ENCODE measurements around the gene MPHOSPH6. TPM values are rescaled to one million over a fixed set of nuclear protein-coding genes. Genes with fewer than 3 reads are reported as not detected.
"Not testable (repeated sequence)": the region's sequence is repeated elsewhere in the genome, so short reads cannot be mapped to it uniquely, and the experiment has no call there.

Gene MPHOSPH6
- total and polyA plus RNA-seq, 2 experiments from 2014 or later: 9.3 to 26.2 TPM

- TF ChIP-seq CTCF (IDR thresholded peaks at IDR 0.05; ENCODE audit: low read depth, low read length): no peak
Observed at GRCh38 chr16:82147546-82147945, 22.5 kb downstream of the MPHOSPH6 start.

GRCh38 chr16:82146957-82147356, 23.1 kb downstream of the MPHOSPH6 start:
- peaks cover 14% of the 10 kb centered on the region for H3K36me3 ChIP-seq
- peaks cover 2% of the 10 kb centered on the region for H3K4me1 ChIP-seq (ENCODE audit: low read depth)
- no peak for DNase-seq (ENCODE audit: low read depth in 1 of 2, low spot score in 1 of 2)
- no peaks in the 10 kb centered on the region for H3K9me3 ChIP-seq (ENCODE audit: low read depth)
- no peak overlapping the region for H3K4me3 ChIP-seq
- no peak overlapping the region for H3K27ac ChIP-seq
- no peaks in the 10 kb centered on the region for H3K27me3 ChIP-seq
- no peak for TF ChIP-seq CTCF (IDR thresholded peaks at IDR 0.05; ENCODE audit: low read depth, low read length)

More at GRCh38 chr16:82147546-82147945, 22.5 kb downstream of the MPHOSPH6 start:
- peaks cover 7% of the 10 kb centered on the region for H3K4me1 ChIP-seq (ENCODE audit: low read depth)
- H3K36me3 ChIP-seq: peaks cover 14% of the 10 kb centered on the region
- no peak overlapping the region for H3K27ac ChIP-seq
- DNase-seq (ENCODE audit: low read depth in 1 of 2, low spot score in 1 of 2): no peak
- no peaks in the 10 kb centered on the region for H3K27me3 ChIP-seq
- H3K4me3 ChIP-seq: no peak overlapping the region
- H3K9me3 ChIP-seq (ENCODE audit: low read depth): no peaks in the 10 kb centered on the region

- no peaks in the 10 kb centered on the region for H3K9me3 ChIP-seq (ENCODE audit: low read depth)
- peaks cover 14% of the 10 kb centered on the region for H3K36me3 ChIP-seq
- no peak overlapping the region for H3K4me3 ChIP-seq
- H3K27me3 ChIP-seq: no peaks in the 10 kb centered on the region
- no peaks in the 10 kb centered on the region for H3K4me1 ChIP-seq (ENCODE audit: low read depth)
- H3K27ac ChIP-seq: no peak overlapping the region
- DNase-seq (ENCODE audit: low read depth in 1 of 2, low spot score in 1 of 2): no peak
- TF ChIP-seq CTCF (IDR thresholded peaks at IDR 0.05; ENCODE audit: low read depth, low read length): no peak
Observed at GRCh38 chr16:82146556-82146955, 23.5 kb downstream of the MPHOSPH6 start.

GRCh38 chr16:82139286-82139571, 30.8 kb downstream of the MPHOSPH6 start:
- H3K36me3 ChIP-seq; H3K4me1 ChIP-seq (ENCODE audit: low read depth); H3K27me3 ChIP-seq; H3K9me3 ChIP-seq (ENCODE audit: low read depth); DNase-seq (ENCODE audit: low read depth in 1 of 2, low spot score in 1 of 2); H3K27ac ChIP-seq: not testable (repeated sequence)
- H3K4me3 ChIP-seq: peak overlapping the region; percentile 18

- H3K27ac ChIP-seq: no peak overlapping the region
- H3K4me1 ChIP-seq (ENCODE audit: low read depth): no peaks in the 10 kb centered on the region
- no peak for DNase-seq (ENCODE audit: low read depth in 1 of 2, low spot score in 1 of 2)
- H3K4me3 ChIP-seq: peak overlapping the region; percentile 18
- H3K9me3 ChIP-seq (ENCODE audit: low read depth): no peaks in the 10 kb centered on the region
- H3K36me3 ChIP-seq: no peaks in the 10 kb centered on the region
- no peak for TF ChIP-seq CTCF (IDR thresholded peaks at IDR 0.05; ENCODE audit: low read depth, low read length)
- no peaks in the 10 kb centered on the region for H3K27me3 ChIP-seq
Observed at GRCh38 chr16:82138478-82139285, 31.3 kb downstream of the MPHOSPH6 start.

- TF ChIP-seq CTCF (IDR thresholded peaks at IDR 0.05; ENCODE audit: low read depth, low read length): no peak
- H3K36me3 ChIP-seq: no peaks in the 10 kb centered on the region
- H3K9me3 ChIP-seq (ENCODE audit: low read depth): no peaks in the 10 kb centered on the region
- no peaks in the 10 kb centered on the region for H3K4me1 ChIP-seq (ENCODE audit: low read depth)
- no peak overlapping the region for H3K27ac ChIP-seq
- no peaks in the 10 kb centered on the region for H3K27me3 ChIP-seq
- peak in 1 of 2 donors; percentile 50 for DNase-seq (ENCODE audit: low read depth in 1 of 2, low spot score in 1 of 2)
- no peak overlapping the region for H3K4me3 ChIP-seq
Observed at GRCh38 chr16:82137822-82138167, 32.2 kb downstream of the MPHOSPH6 start.

All from cardiac muscle cell (in vitro differentiated cells and primary cell).